NOMO-1 (cell line): ENCODE measurements around the gene VASH1.

Source experiments
- DNase-seq, 2 experiments: peaks; one replicate each; lab custom pipeline; 2025; ENCODE audit not compliant: unreplicated experiment in 2 of 2; lab: John Stamatoyannopoulos, UW

Gene VASH1

GRCh38 chr14:76742185-76742584 lies 19.1 kb upstream of the VASH1 start:
- no peak for DNase-seq

GRCh38 chr14:76742966-76743365 lies 18.3 kb upstream of the VASH1 start:
- DNase-seq, result peak; percentile 82 to 88

GRCh38 chr14:76752744-76753143 lies 8.5 kb upstream of the VASH1 start:
- DNase-seq, result no peak

- peak in 1 of 2 experiments; percentile 45 for DNase-seq
These were observed 7.6 kb upstream of the VASH1 start for GRCh38 chr14:76753541-76754198.

DNA sequence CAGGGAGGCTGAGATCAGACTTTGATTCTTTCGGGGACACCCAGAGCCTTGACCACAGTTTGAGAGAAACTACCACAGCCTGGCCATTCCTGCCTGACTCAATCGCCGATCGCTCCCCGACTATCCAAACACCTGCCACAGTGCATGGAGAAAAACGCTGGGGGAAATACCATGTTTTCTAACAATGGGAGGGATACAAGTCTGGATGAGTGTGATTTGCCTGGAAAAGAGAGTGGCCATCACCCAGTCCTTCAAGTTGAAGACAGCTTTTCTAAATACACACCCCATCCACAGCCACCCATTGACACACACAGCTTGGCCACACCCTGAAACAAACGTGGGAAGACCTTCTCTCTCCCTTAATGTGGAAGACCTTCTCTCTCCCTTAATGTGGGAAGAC lies 6.7 kb upstream of the VASH1 start:
- no peak for DNase-seq

GRCh38 chr14:76755610-76756370 lies 5.5 kb upstream of the VASH1 start:
- no peak for DNase-seq

DNA sequence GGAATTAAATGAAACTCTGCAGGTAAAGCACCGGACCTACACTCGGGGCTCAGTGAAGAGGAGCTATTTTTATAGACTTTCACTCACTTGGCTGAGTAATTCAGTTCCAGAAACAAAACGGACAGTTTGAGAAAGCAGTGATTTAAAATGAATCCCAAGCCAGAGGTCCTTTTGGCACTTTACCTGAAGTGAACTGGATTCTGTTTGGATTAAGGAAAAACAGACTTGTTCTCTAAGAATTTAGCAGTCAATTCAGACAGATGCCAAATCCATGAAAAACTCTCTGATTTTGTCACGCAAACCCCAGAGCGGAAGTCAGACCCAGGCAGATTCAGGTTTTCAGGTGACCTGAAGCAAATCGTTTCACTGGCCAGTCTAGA lies 4.9 kb upstream of the VASH1 start:
- DNase-seq, result no peak

- no peak for DNase-seq
These were observed 1.7 kb upstream of the VASH1 start for GRCh38 chr14:76759589-76759988.

DNA sequence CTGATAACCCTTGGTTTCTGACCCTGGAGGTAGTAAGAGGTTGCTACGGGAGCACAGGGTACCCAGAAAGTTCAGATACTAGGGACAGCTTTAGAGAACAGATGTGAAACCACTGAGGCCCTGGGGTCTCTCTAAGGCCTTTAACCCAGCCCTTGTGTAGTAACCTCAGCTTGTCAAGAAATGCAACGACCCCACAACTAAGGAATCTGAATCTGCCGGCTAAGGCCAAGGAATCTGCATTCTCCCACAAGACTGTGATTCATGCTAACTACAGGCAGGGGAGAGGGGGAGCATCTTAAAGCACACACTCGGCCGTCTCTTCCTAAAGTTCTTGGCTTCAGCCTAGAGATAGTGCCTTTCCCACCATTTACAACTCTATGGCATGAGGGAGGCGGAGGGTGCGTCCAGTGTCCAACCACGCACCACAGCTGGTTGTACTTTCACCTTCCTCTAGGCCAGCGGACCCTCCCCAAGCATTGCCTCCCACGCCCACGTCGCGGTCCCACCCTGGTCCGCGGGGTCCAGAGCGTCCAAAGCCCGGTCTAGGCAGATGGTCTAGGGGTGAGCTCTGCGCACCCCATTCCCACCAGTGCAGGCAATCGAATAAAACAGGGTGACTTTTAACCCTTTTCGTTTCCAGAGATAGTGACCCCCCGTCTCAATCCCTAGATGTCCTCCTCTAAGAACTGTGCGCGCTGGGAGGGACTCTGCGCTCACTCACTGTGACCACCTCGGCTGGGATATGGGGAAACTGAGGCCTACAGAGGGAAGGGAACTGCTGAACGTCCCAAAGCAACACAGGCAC lies 735 bp upstream of the VASH1 start:
- no peak for DNase-seq

GRCh38 chr14:76761960-76762410 lies 717 bp downstream of the VASH1 start:
- DNase-seq, result no peak

DNA sequence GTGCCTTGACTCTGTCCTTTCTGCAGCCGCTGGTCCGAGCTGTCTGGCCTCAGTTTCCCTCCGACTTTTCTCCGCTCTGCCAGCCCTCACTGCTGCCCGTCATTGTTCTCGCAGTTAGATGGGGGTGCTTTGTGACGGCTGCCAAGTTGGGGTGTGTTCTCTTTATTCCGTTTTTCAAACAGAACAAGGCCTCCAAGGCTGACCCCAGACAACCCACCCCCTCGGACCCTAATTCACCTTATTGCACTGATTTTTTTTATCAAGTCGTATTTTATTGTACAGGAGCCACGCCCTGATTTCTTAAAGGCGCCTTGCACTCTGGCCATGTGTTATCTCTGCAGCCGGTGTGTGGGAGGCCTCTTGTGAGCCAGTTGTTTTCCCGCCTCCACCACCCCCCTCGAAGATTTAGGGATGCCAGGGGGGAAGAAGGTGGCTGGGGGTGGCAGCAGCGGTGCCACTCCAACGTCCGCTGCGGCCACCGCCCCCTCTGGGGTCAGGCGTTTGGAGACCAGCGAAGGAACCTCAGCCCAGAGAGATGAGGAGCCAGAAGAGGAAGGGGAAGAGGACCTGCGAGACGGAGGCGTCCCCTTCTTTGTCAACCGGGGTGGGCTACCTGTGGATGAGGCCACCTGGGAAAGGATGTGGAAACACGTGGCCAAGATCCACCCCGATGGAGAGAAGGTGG lies 1.3 kb downstream of the VASH1 start:
- DNase-seq, result no peak

DNA sequence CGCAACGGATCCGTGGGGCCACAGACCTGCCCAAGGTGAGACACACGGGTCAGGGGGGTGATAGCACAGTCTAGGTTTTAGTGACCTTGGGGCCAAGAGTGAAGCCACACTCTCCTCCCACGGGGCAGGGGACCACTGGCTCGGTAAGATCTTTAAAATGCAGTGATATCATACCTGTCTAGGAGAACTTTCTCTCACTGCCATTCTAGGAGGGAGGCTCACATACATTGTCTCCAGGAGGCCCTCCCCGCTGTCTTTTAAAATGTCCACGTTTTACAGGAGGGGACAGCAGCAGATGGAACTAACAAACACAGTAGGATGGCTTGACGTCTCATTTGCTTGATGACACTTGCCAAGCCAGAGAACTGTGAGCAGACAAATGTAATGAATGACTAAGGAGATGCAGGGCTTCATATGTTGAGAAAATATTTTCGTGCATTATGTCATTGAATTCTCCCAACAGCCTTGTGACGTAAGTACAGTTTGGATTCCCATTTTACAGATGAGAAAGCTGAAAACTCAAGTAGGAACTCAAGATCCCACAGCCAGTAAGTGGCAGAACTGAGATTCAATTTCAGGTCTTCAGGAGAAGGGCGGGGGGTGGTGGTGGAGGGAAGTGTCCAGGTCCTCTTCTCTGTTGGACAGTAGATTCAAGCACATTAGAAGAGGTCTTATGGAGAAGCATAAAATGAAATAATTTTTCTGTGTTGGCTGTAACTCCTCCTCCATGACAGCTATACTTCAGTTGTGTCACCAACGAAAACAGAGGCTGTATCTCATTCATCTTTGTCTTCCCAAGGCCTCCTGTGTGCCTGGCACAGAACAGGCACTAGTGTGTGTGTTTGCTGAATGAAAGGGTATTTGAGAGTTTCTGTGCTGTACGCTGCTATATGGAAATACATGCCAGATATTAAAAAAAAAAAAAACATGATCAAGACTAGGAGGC lies 2.1 kb downstream of the VASH1 start:
- DNase-seq, result no peak

DNA sequence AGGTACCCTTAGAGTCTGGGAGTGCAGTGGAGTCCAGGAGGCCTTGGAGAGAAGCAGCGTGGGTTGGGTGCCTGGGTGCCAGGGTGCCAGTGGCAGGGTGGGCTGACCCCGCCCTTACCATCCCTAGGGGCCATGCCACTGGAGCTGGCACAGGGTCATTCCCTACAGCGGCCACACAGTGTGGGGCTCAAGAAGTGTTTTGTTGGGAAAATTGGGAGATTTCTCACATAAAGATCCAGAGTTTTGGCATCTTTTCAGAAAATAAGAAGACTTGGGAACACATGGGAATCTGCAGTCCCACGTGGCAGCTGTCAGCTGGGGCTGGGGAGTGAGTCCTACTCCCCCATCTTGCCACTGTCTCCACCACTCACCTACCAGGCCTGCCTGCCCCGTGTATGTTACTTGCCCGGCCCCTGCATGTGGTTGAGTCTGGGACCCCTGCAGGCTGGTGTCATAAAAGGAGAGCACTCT lies 4.2 kb downstream of the VASH1 start:
- DNase-seq, result no peak

- peak; percentile 95 to 97 for DNase-seq
These were observed 6.7 kb downstream of the VASH1 start for GRCh38 chr14:76767681-76768656.

DNA sequence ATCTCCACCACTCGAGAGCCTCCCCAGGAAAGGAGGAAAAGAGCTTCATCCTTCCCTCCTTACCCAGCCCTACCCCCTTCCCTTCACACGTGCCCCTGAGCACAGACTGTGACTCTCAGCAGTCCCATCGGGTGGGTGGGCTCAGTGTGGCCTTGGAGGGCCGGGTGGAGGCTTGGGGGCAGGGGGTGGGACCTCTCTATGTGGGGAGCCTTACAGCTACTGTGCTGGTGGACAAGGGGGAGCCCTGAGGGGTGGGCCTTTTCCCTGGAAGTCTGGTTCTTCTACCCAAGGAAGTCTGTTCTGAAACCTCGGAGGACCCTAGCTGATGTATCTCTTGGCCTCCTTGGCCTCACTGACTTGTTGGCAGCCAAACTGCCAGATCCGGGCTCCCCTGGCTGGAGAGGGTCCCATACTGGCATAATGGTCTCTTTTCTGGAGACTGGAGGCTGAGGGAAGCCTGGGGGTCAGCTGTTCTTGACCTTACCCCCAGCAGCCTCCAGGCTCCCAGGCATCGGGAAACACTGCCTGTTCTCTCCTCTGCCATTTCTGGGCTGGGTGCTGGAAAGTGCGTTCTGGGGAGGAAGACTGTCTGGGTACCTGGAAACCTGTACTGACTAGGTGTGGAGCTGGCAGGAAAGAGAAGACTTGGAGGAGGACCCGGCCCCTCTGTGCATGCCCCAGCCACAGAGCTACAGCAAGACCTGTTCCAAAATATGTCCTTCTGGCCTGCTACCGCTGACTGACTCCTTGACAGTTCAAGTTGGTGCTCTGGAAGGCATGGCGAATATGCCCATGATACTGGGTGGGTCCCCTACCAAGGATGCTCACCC lies 7.6 kb downstream of the VASH1 start:
- DNase-seq, result no peak

GRCh38 chr14:76769636-76770292 lies 8.5 kb downstream of the VASH1 start:
- no peak for DNase-seq
